HG03558 (cell line): ENCODE measurements around the gene KIF5A.
"Not testable (repeated sequence)": the region's sequence is repeated elsewhere in the genome, so short reads cannot be mapped to it uniquely, and the experiment has no call there.

Experiments used
- ATAC-seq: cut with Tn5 transposase; IDR thresholded peaks from one replicate; pipeline ENCODE4 v1.9.1; 2021; ENCODE audit warnings: moderate number of reproducible peaks; ENCODE audit not compliant: unreplicated experiment; ENCODE audit errors: extremely low read depth

Gene KIF5A

GRCh38 chr12:57579011-57579410 lies 29.2 kb downstream of the KIF5A start:
- no peak for ATAC-seq

- ATAC-seq, result no peak
These were observed 30.0 kb downstream of the KIF5A start for GRCh38 chr12:57579677-57580465.

GRCh38 chr12:57580466-57580795 lies 30.6 kb downstream of the KIF5A start:
- no peak for ATAC-seq

- ATAC-seq, result no peak
These were observed 32.0 kb downstream of the KIF5A start for GRCh38 chr12:57581802-57582201.

GRCh38 chr12:57582440-57582839 lies 32.6 kb downstream of the KIF5A start:
- ATAC-seq, result no peak

DNA sequence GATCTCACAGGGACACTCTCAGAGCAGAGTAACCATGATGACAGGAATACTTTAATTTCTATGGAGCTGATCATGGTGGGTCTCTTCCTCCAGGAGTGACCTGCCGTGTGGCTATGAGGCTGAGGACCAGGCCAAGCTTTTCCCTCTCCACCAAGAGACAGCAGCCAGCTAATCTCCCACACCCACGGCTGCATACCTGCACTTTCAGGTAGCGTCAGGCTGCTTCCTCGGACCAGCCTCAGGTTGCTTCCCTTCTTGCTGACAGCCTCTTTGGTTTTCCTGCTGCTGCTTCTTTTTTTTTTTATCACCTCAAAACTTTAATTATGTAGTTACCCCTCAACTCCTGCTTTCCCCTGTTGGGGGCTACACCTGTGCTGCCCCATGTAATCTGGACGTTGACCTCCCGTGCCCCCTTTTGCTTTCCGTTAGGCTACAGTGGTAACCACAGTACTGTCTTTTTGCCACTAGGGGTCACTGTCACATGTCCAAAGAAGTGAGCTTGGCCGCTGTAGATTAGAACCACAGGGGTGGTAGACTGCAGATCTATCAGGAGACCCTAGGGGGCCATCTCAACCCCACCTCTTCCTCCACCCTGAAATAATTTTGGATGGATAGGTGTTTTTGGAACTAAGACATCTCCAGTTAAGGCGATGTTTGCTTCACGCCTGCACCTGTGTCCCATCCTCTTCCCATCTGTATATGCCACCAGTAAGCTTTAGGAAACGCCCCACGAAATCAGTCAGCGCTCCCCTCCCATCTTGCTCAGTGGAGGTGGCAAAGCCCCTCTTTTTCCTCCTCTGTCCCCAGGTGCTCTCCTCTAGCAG lies 33.4 kb downstream of the KIF5A start:
- peak; percentile 85 for ATAC-seq

- no peak for ATAC-seq
These were observed 34.2 kb downstream of the KIF5A start for GRCh38 chr12:57584050-57584449.

GRCh38 chr12:57584690-57585089 lies 34.8 kb downstream of the KIF5A start:
- ATAC-seq, result no peak

DNA sequence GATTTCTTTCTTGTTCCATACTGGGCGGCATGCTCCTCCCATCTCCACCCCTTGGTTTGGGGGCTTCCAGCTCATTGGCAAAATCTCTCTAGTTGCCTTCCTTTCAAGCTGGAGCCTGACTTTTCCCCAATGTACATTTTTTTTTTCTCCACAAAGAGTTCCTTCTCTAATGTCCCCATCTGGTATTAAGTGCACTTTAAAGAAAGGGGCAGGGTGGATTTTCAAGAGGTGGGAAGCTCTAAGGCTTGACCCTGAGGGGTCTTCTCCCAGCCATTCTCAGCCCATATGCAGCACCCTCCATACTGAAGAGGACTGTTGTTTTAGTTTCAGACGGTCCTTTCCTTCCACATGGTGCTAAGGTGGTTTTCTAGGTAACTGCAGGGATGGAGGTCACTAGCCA lies 35.3 kb downstream of the KIF5A start:
- ATAC-seq, result no peak

- ATAC-seq, result no peak
These were observed 36.3 kb downstream of the KIF5A start for GRCh38 chr12:57586128-57586527.

DNA sequence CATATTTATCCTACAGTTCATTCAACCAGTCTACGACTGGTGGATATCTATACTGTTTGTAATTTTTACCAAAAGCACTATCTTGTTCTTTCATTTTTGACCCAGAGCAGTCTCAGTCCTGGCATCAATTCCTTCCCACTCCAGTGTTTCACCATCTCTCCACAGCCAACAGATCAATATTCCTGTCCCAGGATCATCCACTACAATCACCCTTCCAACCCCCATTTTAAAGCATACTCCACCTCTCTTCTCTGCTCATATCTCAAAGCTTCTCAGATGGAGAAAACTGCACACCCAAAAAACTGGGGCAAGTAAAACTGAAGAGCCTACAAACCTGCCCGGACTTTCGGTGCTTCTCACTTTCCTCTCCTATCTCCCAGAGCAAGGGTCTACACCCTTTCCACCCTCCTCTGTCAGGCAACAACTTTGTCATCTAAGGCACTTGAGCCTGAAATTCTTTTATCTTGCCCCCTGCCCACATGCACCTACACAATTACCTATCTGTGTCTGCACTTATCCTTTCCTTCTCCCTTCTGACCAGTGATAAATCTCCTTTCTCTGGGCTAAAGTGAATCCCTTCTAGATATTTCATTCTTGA lies 37.1 kb downstream of the KIF5A start:
- ATAC-seq, result no peak

- not testable (repeated sequence) for ATAC-seq
These were observed 39.2 kb downstream of the KIF5A start for GRCh38 chr12:57588951-57589610.

- ATAC-seq, result no peak
These were observed 40.6 kb downstream of the KIF5A start for GRCh38 chr12:57590479-57590863.

- ATAC-seq, result peak; percentile 88
These were observed 41.3 kb downstream of the KIF5A start, which contains the start of gene PIP4K2C for GRCh38 chr12:57590864-57591781. TSS of gene PIP4K2C (plus strand) at chr12:57591192. CDS start at chr12:57591290, 98 bp downstream.

GRCh38 chr12:57591782-57592325 lies 42.0 kb downstream of the KIF5A start:
- no peak for ATAC-seq

GRCh38 chr12:57592551-57593165 lies 42.8 kb downstream of the KIF5A start:
- no peak for ATAC-seq

DNA sequence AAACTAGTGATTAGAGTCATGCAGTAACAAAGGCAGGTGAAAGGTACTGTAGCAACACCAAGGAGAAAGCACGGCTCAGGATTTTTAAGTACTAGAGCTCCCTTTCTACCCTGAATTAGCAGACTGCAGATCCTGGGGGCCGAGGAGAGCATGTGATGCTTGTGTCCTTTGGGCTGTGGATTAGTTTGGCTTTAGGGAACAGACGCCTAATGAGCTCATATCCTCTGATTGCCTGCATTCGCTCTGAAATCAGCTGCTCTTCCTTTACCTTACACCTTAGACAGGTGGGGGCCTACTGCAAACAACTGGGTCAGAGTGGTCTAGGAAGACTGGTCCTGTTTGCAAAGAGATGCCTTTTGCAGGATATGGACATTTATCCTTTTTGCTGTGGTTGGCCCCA lies 43.3 kb downstream of the KIF5A start:
- no peak for ATAC-seq

DNA sequence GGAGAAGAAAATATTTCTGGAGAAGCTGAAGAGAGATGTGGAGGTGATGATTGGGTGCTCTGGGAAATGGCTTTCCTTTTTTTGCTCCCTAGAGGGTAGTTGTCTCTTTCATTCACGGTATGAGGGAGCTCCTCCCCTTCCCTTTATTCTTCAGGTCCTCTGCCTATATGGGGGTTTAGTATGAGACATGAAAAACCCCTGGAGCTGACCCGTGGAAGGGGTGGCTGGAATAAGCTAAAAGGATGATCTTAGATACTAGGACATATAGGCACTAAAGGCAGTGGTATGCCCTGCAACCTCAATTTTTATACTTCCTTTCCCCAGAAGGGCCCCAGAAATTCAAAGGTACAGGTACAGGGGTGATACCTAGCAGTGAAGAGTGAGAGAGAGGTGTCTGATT lies 50.6 kb downstream of the KIF5A start:
- no peak for ATAC-seq

DNA sequence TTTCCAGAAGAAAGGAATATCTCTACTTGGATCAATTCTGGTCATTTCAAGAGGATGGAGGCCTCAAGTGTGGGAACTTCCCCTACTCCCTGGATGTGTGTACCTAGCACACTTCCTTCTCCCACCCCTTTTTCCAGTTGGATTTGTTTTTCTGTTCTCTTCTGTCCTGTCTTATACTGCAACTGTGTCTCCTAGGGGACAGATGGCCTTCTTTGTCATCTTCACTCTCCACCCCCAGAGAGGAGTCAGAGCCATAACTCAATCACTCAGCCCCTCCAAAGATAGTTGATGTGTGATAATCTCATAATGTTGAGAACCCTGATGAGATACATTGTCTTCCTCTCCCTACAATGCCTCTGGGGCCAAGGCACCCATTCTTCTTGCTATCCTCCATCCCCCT lies 52.7 kb downstream of the KIF5A start:
- ATAC-seq, result no peak
